ENCODE results near the gene SPR. TPM values are rescaled to one million over a fixed set of nuclear protein-coding genes. Genes with fewer than 3 reads are reported as not detected.

Gene SPR
- total and polyA plus RNA-seq, 2 of the 4 experiments (the other 2 are of a cell fraction), result 14.3 to 17.4 TPM

- CTCF ChIA-PET, result no interaction called here
- intact Hi-C loops (cut with micrococcal nuclease), result no loop called here
- in situ Hi-C loops (cut with MboI; ENCODE audit: low sequenced_read_pairs), result no loop called here
- dilution Hi-C loops (cut with HindIII; ENCODE audit: low sequenced_read_pairs, unreplicated experiment), result no loop called here
- Histone ChIP-seq H2BK120ac (ENCODE audit: low read depth, low read length) (no peak overlapping the region), H2BK20ac (ENCODE audit: low read depth, low read length) (no peak overlapping the region), H3K79me1 (ENCODE audit: low read depth in 1 of 2, low read length in 2 of 2) (no peaks in the 10 kb centered on the region), H4K91ac (ENCODE audit: insufficient read depth, low read depth, low read length) (no peak overlapping the region), H4K20me1 (ENCODE audit: insufficient read depth, low read length) (peaks cover 48% of the 10 kb centered on the region), H4K5ac (ENCODE audit: low read depth, low read length) (no peak overlapping the region), H3K23ac (ENCODE audit: low read depth, low read length) (no peak overlapping the region), H2AK9ac (replicated peaks; ENCODE audit: low read depth, low read length, poor library complexity) (no peak overlapping the region), H3K9me3 (ENCODE audit: control insufficient read depth, insufficient read depth, low read length) (peaks cover 19% of the 10 kb centered on the region), H3K36me3 (ENCODE audit: control insufficient read depth, insufficient read depth, low read length) (no peaks in the 10 kb centered on the region), H2BK15ac (ENCODE audit: low read depth, low read length) (no peak overlapping the region), H2AK5ac (ENCODE audit: low read depth, low read length) (no peak overlapping the region), H2BK5ac (ENCODE audit: low read depth, low read length, poor library complexity, severe bottlenecking) (no peak overlapping the region), H4K8ac (ENCODE audit: low read depth in 2 of 2, low read length in 2 of 2) (no peak overlapping the region), H3K4me2 (ENCODE audit: low read depth, low read length) (no peak overlapping the region; the same call in 1 of the 2 replicates), H2AFZ (replicated peaks; ENCODE audit: low read length, poor library complexity) (peak overlapping the region; percentile 52), H3K9ac (ENCODE audit: low read depth, low read length) (no peak overlapping the region), H3K27ac (ENCODE audit: insufficient read depth, low read length) (no peak overlapping the region), H3K18ac (ENCODE audit: low read depth, low read length) (no peak overlapping the region), H3K27me3 (ENCODE audit: control insufficient read depth, insufficient read depth, low read length) (peaks cover 89% of the 10 kb centered on the region), H3K56ac (ENCODE audit: extremely low read depth, insufficient read depth, low read length) (no peak overlapping the region), H3K9me1 (ENCODE audit: insufficient read depth, low read length) (no peaks in the 10 kb centered on the region), H3K4ac (ENCODE audit: low read depth, low read length) (no peak overlapping the region), H3K4me3 (ENCODE audit: insufficient read depth, low read depth, low read length) (no peak overlapping the region), H3K14ac (replicated peaks; ENCODE audit: low read depth, low read length) (no peak overlapping the region), H3K4me1 (ENCODE audit: control insufficient read depth, insufficient read depth, low read length) (peaks cover 2% of the 10 kb centered on the region; the same call in 1 of the 2 replicates)
- POLR2A ChIA-PET (ENCODE audit: unreplicated experiment), result no interaction called here
- no TSS peak for BruUV-seq (replicated peaks)
- peak; percentile 48; the same call in 1 of the 2 replicates for ATAC-seq (ENCODE audit: low read depth)
- DNase-seq, result no peak
- 2% methylated on average over 20 of the region's 86 CpGs; no CpG with 5 or more reads in 1 of the 2 experiments for WGBS, 2 experiments (ENCODE audit: extremely low coverage in 2 of 2, insufficient read length in 1 of 2)
- TF ChIP-seq MAFK (IDR thresholded peaks at IDR 0.05; ENCODE audit: low read depth, low read length) (no peak), USF2 (IDR thresholded peaks at IDR 0.05; ENCODE audit: low read depth, low read length) (no peak), POLR2A (IDR thresholded peaks at IDR 0.05; ENCODE audit: low read depth, low read length) (no peak), ELK1 (IDR thresholded peaks at IDR 0.05; ENCODE audit: borderline replicate concordance, low read depth, low read length) (no peak), SMC3 (IDR thresholded peaks at IDR 0.05; ENCODE audit: low read depth, low read length) (no peak), BHLHE40 (IDR thresholded peaks at IDR 0.05; ENCODE audit: low read depth, low read length) (no peak), MAZ (IDR thresholded peaks at IDR 0.05; ENCODE audit: borderline replicate concordance, low read depth, low read length) (no peak), CTCF (conservative IDR thresholded peaks at IDR 0.05; ENCODE audit: low read depth, low read length) (no peak), MXI1 (IDR thresholded peaks at IDR 0.05; ENCODE audit: borderline replicate concordance, low read depth, low read length) (no peak), NFE2L2 (IDR thresholded peaks at IDR 0.05; ENCODE audit: low read depth, low read length) (no peak), CEBPB (IDR thresholded peaks at IDR 0.05; ENCODE audit: low read depth, low read length) (no peak), FOS (IDR thresholded peaks at IDR 0.05; ENCODE audit: low read depth, low read length) (no peak), RCOR1 (IDR thresholded peaks at IDR 0.05; ENCODE audit: insufficient replicate concordance, low read length) (no peak), CHD1 (IDR thresholded peaks at IDR 0.05; ENCODE audit: low read depth, low read length) (no peak), RAD21 (IDR thresholded peaks at IDR 0.05; ENCODE audit: low read length) (no peak)
Observed at GRCh38 chr2:72915907-72916742, 28.9 kb downstream of the SPR start.
